Measurements from ENCODE around the gene LRP10.

GRCh38 chr14:22882064-22882463, 10.5 kb downstream of the LRP10 start:
- TF ChIP-seq HDGF (IDR thresholded peaks at IDR 0.05; ENCODE audit: borderline replicate concordance): no peak
- TF ChIP-seq SUZ12 (IDR thresholded peaks at IDR 0.05): no peak
- TF ChIP-seq ARNT (IDR thresholded peaks at IDR 0.05): no peak
- TF ChIP-seq TARDBP (IDR thresholded peaks at IDR 0.05): no peak

Data from HEK293T (cell line).